Muscle layer of duodenum (tissue), 2 donors: ENCODE data around the gene MYT1.

Experiments used
- H3K27ac ChIP-seq: one replicate; pipeline ENCODE4 v1.7.0; 2013; ENCODE audit warnings: mild to moderate bottlenecking, low read length
- H3K27me3 ChIP-seq: one replicate; pipeline ENCODE4 v1.7.0; 2013; ENCODE audit warnings: low read depth, mild to moderate bottlenecking, control low read depth, low read length
- H3K36me3 ChIP-seq, 2 donors: one replicate each; pipeline ENCODE4 v1.7.0; 2013; ENCODE audit warnings: low read length in 2 of 2, control low read depth in 1 of 2, mild to moderate bottlenecking in 1 of 2; ENCODE audit not compliant: insufficient read depth in 2 of 2, control insufficient read depth in 1 of 2
- H3K4me1 ChIP-seq, 2 donors: one replicate each; pipeline ENCODE4 v1.7.0; 2013; ENCODE audit warnings: low read length in 2 of 2, mild to moderate bottlenecking in 2 of 2, control low read depth in 1 of 2, moderate library complexity in 1 of 2; ENCODE audit not compliant: insufficient read depth in 2 of 2, control insufficient read depth in 1 of 2
- H3K4me3 ChIP-seq, 2 donors: one replicate each; pipeline ENCODE4 v1.7.0; 2013; ENCODE audit warnings: low read length in 2 of 2, low read depth in 1 of 2, mild to moderate bottlenecking in 1 of 2
- H3K9me3 ChIP-seq, 2 donors: one replicate each; pipeline ENCODE4 v1.7.0; 2013; ENCODE audit warnings: low read length in 2 of 2, control low read depth in 1 of 2, mild to moderate bottlenecking in 1 of 2; ENCODE audit not compliant: control insufficient read depth in 1 of 2
- donor health status: healthy.

MYT1 gene

DNA sequence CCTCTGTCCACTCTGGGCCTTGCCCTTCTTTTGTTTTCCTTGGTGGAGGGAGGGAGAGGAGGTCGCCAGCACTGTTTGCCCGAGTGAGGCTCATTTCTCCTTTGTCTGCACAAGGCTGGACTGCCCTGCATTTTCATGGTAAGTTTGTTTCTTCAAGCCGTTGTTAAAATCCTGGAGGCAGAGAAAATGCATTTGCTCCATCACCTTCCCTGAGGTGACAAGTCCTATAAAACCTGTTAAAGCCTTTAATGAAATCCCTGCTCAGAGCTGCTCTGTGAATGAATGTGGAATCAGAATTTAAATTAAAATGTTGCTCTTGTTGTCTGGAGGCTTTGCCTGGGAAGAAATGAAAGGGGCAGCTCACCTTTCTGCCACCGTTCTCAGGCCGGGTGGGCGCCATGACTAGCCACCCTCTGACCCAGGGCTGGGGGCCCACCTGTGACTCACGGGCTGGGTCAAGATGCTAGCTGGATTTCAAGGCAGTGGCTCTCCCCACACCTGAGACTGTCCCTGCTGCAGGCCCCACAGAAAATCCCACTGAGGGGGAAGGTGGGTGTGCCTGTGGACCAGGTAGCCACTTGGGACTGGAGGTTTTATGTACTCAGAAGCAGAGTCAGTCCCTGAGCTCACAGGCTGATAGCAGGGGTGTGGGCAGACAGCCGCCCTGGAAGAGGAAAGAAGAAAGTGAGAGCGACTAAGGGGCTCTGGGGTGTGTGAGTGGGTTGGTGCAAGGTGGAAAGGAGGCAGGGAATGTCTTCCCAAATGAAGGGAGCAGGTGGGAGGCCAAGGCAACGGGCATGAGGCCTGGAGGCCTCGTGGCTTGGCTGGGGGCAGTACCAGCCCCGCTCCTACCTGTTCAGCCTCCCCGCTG is 24.0 kb upstream of the MYT1 start:
- H3K4me3 ChIP-seq: no peak overlapping the region
- peaks cover 0 to 6% of the 10 kb centered on the region in 2 donors for H3K9me3 ChIP-seq
- no peaks in the 10 kb centered on the region for H3K4me1 ChIP-seq
- no peak overlapping the region for H3K27ac ChIP-seq
- no peaks in the 10 kb centered on the region for H3K36me3 ChIP-seq
- no peaks in the 10 kb centered on the region for H3K27me3 ChIP-seq

GRCh38 chr20:64140956-64141355 is 23.3 kb upstream of the MYT1 start:
- Histone ChIP-seq H3K4me3 (no peak overlapping the region), H3K27me3 (no peaks in the 10 kb centered on the region), H3K9me3 (peaks cover 6% of the 10 kb centered on the region in 2 donors), H3K36me3 (no peaks in the 10 kb centered on the region), H3K4me1 (no peaks in the 10 kb centered on the region), H3K27ac (no peak overlapping the region)

DNA sequence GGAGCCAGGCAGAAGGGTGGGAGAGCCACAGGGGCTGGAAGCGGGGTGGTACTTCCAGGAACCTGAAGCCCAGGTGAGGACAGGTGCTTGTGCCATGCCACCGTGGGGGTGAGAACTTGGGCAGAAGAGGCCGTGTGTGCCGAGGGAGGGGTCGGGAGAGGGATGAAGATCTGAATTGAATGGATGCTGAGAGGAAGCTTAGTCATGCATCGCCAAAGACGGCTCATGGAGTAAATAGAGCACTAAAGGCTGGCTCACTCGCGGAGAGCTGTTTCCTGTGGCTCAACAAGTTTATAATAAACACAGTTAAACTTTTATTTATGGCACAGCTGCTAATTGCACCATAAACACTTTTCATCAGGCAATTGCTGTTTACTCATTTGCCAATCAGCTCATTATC is 21.7 kb upstream of the MYT1 start:
- H3K27me3 ChIP-seq: no peaks in the 10 kb centered on the region
- H3K27ac ChIP-seq: no peak overlapping the region
- peaks cover 6% of the 10 kb centered on the region in 2 donors for H3K9me3 ChIP-seq
- H3K4me3 ChIP-seq: no peak overlapping the region
- H3K36me3 ChIP-seq: no peaks in the 10 kb centered on the region
- no peaks in the 10 kb centered on the region for H3K4me1 ChIP-seq

DNA sequence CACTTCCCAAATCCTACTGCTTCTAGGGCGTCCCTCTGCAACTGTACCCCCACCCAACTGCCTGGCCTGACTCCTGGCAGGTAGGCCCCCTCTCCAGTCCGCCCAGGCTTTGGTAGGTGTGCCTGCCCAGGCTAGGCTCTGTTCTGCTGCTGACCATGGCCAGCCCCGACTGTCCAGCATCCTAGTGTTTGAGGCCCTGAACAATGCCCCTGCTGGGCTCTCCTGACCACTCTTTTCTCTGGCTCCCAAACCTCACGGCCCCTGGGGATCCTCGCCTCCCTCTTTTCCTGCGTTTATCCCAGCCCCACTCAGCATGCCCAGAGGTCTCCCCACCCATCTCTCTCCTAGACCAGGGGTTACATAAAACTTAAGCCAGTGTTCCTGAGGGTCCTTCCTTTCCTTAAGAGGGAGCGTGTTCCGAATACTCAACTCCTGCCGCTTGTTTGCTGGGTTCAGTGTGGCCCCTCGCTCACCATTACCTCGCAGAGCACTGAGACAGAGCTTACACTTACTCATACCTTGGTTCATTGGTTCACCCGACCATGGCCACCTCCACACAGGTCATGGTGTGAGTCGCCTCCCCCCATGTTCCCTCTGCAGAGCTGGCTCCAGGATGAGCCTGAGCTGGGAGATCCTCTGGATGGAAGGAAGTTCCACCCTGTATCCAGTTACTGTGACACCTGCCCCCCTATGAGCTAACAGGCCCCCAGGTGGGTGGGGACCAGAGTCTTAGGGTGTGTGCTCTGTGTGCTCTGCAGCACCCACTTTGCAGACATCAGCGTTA is 21.0 kb upstream of the MYT1 start:
- no peaks in the 10 kb centered on the region for H3K36me3 ChIP-seq
- H3K4me1 ChIP-seq: no peaks in the 10 kb centered on the region
- H3K9me3 ChIP-seq: peaks cover 6% of the 10 kb centered on the region in 2 donors
- H3K27ac ChIP-seq: no peak overlapping the region
- H3K27me3 ChIP-seq: no peaks in the 10 kb centered on the region
- H3K4me3 ChIP-seq: no peak overlapping the region

DNA sequence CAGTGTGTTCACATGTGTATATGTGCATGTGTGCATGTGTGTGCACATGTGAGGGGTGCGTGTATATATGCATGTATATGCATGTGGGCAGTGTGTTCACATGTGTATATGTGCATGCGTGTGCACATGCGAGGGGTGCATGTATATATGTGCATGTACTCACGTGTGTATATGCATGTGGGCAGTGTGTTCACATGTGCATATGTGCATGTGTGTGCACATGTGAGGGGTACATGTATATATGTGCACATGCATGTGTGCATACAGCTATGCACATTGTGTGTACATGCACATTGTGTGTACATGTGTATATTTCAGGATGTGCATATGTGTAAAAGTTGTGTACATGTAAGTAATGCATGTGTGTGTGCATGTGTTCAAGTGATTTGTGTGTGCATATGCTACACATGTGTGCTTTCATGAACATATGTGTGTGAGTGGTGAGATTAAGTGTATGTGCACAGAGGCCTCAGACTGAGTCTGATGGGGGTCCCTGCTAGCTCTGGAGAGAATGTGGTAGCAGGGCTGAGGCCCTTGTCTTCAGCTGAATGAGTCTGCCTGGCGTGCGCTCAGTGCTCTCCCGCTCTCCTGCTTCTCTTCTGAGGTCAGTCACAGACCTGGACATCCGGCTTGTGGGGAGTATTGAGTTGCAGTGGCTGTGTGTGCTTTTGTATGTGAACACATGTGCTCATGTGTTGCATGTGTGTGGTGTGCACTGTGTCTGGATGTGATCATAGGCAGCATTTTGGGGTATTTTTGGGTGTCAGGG is 19.9 kb upstream of the MYT1 start:
- no peaks in the 10 kb centered on the region for H3K27me3 ChIP-seq

DNA sequence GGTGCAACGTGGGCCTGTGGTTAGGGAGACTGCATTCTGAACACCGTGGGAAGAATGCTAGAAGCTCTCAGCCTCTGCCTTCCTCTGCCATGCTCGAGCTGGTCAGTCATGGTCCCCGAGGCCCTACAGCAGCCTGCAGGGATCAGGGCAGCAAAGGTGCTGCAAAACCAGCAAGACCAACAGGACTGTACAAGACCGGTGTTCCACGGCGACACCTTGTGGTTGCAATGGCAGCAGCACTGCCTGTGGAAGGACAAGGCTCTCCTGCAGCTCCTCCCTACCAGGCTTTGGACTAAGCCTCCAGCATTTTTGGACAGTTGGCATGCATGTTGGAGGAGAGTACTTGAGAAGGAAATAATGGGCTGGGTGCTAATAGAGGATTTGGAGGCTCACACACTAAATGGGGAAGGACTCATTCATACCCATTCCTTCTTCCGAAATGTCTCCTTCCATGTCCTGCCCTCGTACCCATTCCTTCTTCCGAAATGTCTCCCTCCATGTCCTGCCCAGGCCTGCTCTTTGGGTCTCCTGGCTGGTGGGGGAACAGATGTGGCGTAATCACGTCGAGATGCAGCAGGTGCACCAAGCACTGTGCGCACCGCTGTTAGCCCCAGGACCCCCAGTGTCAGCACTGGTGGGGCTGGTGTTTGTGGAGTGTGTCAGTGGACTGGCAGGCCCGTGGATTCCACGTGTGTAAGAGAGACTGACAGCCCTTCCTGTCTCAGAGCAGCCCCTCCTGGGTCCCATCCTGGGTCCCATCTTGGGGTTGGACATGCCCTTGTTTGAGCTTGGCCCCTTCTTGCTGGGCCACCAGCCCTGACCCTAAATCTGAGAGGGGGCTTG is 18.6 kb upstream of the MYT1 start:
- Histone ChIP-seq H3K36me3 (no peaks in the 10 kb centered on the region), H3K27ac (no peak overlapping the region), H3K9me3 (peaks cover 6% of the 10 kb centered on the region in 2 donors), H3K27me3 (no peaks in the 10 kb centered on the region), H3K4me3 (no peak overlapping the region), H3K4me1 (no peaks in the 10 kb centered on the region)

More for the DNA sequence above, 19.9 kb upstream of the MYT1 start:
- Histone ChIP-seq H3K4me1 (no peaks in the 10 kb centered on the region), H3K9me3 (peaks cover 6% of the 10 kb centered on the region in 2 donors), H3K36me3 (no peaks in the 10 kb centered on the region), H3K27ac (no peak overlapping the region), H3K4me3 (no peak overlapping the region)

DNA sequence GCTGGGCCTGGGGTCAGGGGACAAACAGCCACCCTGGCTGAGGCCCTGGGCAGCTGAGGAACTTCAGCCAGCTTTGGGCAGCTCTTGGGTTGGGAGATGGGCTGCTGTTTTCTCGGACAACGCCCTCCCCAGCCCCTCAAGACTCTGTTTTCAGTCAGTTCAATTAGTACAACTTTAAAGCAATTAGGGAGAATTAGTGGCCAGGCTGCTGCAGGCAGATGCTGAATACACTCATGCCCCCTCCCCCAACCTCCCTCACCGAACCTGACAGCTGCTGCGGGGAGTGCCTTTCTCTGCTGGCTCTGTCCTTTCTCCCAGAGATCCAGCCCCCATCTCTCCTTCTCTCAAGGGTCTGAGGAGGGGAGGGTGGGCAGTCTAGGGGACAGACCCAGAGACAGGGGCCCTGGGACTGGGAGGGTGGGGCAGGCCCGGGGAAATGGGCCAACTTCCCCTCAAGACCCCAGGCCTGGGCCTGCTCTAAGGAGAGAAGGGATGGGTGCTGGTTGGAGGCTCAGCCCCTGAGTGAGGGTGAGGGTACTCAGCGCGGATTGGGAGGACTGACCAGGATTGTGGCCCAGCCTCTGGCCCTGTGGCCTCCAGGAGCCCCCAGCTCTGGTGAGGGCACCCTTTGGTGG is 17.8 kb upstream of the MYT1 start:
- H3K27ac ChIP-seq: no peak overlapping the region
- peaks cover 6% of the 10 kb centered on the region in 2 donors for H3K9me3 ChIP-seq
- no peaks in the 10 kb centered on the region for H3K4me1 ChIP-seq
- H3K36me3 ChIP-seq: no peaks in the 10 kb centered on the region
- H3K4me3 ChIP-seq: no peak overlapping the region
- no peaks in the 10 kb centered on the region for H3K27me3 ChIP-seq

DNA sequence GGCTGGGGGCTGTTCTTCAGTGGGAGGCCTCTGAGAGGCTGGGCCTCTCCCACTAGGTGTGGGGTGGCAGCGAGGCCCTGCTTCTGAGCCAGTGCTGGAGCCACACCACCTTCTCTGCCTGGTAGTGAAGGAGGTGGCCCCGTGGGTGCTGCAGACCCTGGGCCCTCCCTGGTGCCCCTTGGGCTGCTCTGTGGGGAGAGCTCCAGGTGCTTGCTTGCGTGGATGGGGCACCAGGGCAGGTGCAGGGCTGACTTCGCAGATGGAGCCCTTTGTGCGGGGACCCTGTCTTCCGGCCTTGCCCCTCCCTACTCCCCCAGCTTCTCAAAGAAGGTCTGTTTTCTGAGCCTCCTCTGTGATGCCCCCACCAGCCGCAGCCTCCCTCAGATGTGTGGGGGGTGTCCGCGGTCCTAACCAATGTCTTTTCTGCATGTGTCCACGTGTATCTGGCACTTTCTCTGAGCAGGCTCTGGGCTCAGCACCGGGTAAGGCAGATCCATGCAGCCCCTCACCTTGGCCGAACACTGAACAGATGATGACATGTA is 17.2 kb upstream of the MYT1 start:
- Histone ChIP-seq H3K9me3 (peaks cover 6% of the 10 kb centered on the region in 2 donors), H3K4me3 (no peak overlapping the region), H3K27me3 (no peaks in the 10 kb centered on the region), H3K36me3 (no peaks in the 10 kb centered on the region), H3K4me1 (no peaks in the 10 kb centered on the region), H3K27ac (no peak overlapping the region)

- H3K4me3 ChIP-seq: no peak overlapping the region
- H3K9me3 ChIP-seq: peaks cover 6% of the 10 kb centered on the region in 2 donors
- H3K36me3 ChIP-seq: no peaks in the 10 kb centered on the region
- H3K4me1 ChIP-seq: no peaks in the 10 kb centered on the region
- no peaks in the 10 kb centered on the region for H3K27me3 ChIP-seq
- no peak overlapping the region for H3K27ac ChIP-seq
Measured at GRCh38 chr20:64148581-64148980, 15.7 kb upstream of the MYT1 start.

GRCh38 chr20:64149141-64149540 is 15.1 kb upstream of the MYT1 start:
- Histone ChIP-seq H3K4me3 (no peak overlapping the region), H3K36me3 (no peaks in the 10 kb centered on the region), H3K4me1 (no peaks in the 10 kb centered on the region), H3K27me3 (no peaks in the 10 kb centered on the region), H3K9me3 (peaks cover 6% of the 10 kb centered on the region in 2 donors), H3K27ac (no peak overlapping the region)
